Large intestine (tissue), 3 donors: ENCODE measurements around the gene ST6GALNAC3. TPM values are rescaled to one million over a fixed set of nuclear protein-coding genes. Genes with fewer than 3 reads are reported as not detected.
"Not testable (repeated sequence)": the region's sequence is repeated elsewhere in the genome, so short reads cannot be mapped to it uniquely, and the experiment has no call there.

Experiments
- DNase-seq, 2 donors: peaks; one replicate each; pipeline versions ENCODE4 v3.0.0 to v3.0.0-alpha.2; 2013
- H3K27ac ChIP-seq: one replicate; pipeline ENCODE4 v1.5.1; 2013; ENCODE audit warnings: low read length
- H3K27me3 ChIP-seq: 2 replicates; pipeline ENCODE4 v1.6.1; 2013; ENCODE audit warnings: low read length; ENCODE audit not compliant: control insufficient read depth, insufficient read depth
- H3K36me3 ChIP-seq: 2 replicates; pipeline ENCODE4 v1.6.1; 2013; ENCODE audit warnings: low read length; ENCODE audit not compliant: control insufficient read depth, insufficient read depth
- H3K4me1 ChIP-seq: one replicate; pipeline ENCODE4 v1.6.1; 2013; ENCODE audit warnings: low read length; ENCODE audit not compliant: control insufficient read depth, insufficient read depth
- H3K4me3 ChIP-seq: one replicate; pipeline ENCODE4 v1.5.1; 2013; ENCODE audit warnings: low read length
- H3K9me3 ChIP-seq: one replicate; pipeline ENCODE4 v1.6.1; 2013; ENCODE audit warnings: mild to moderate bottlenecking, low read depth, low read length, moderate library complexity; ENCODE audit not compliant: control insufficient read depth
- WGBS: methylation state at CpG from one replicate; pipeline ENCODE4 v1.1.5; 2013; ENCODE audit warnings: low lambda C conversion rate; ENCODE audit not compliant: insufficient coverage; 5-methylcytosine and 5-hydroxymethylcytosine counted together
- polyA plus RNA-seq: library from polyadenylated mRNA; unstranded; fragments of 120-200 nt; gene quantifications from one replicate; pipeline ENCODE4 v1.2.1, GENCODE V29; 2013

ST6GALNAC3 gene
- polyA plus RNA-seq, 1 donor: 18.0 TPM

DNA sequence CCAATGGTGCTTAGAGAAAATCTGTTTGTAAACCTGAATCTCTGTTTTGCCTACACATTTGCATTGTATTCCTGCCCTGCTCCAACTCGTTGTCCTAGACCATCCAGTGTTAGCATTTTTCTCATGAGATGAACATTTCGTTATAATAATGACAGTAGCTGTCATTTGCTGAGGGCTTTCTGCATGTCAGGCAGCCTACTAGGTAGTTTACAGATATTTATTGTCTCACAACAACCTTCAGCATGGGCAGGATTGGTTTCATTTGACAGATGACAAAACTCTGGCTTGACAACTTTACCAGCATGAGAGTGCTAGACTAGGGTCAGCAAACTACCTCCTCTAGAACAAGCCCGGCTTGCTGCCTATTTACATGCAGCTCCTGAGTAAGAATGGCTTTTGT lies 10.1 kb downstream of the ST6GALNAC3 start:
- H3K4me3 ChIP-seq: no peak overlapping the region
- no peaks in the 10 kb centered on the region for H3K27me3 ChIP-seq
- no peak overlapping the region for H3K27ac ChIP-seq
- no peaks in the 10 kb centered on the region for H3K36me3 ChIP-seq
- no peak for DNase-seq
- peaks cover 3% of the 10 kb centered on the region for H3K4me1 ChIP-seq
- no peaks in the 10 kb centered on the region for H3K9me3 ChIP-seq
- WGBS: 100% methylated on average over 1 of the region's 3 CpGs

DNA sequence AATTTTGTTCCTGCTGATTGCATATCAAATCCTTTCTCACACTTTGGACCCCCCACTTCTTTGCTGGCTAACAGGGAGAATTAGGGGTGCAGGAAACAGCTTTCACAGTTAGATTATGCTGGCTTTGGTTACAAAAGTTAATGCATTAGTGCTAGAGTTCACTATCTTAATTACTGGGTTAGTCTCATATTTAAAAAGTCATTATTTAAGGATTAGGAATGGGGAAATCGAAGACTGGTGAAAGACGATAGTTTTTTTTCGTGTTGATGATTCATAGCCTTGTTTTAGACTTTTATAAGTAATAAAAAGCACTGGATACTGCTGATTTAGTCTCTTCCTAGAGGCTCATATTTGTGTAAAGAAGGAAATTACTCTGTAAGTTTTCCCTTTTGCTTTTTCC lies 11.6 kb downstream of the ST6GALNAC3 start:
- DNase-seq: no peak
- no CpG with 5 or more reads among the region's 3 CpGs for WGBS
- Histone ChIP-seq H3K9me3 (no peaks in the 10 kb centered on the region), H3K27me3 (no peaks in the 10 kb centered on the region), H3K36me3 (no peaks in the 10 kb centered on the region), H3K27ac (no peak overlapping the region), H3K4me3 (no peak overlapping the region), H3K4me1 (peaks cover 10% of the 10 kb centered on the region)

DNA sequence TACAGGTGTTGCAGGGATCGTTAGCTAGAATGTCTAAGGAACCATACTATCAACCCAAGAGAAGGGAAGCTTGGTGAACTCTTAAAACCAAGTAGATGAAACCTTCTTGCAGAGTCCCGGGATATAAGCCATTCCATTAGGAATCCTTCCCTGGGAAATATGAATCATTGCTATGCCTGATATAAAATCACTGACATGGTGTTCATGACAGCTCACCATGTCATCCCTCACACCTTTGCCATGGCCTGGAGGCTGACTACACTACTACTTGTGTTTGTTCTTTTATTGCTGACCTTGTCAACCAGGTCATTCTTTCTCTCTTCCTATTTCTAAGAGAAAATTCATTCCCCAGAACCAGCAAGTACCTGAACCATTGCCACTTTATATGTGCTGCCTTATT lies 12.1 kb downstream of the ST6GALNAC3 start:
- no peak for DNase-seq
- WGBS: no CpG with 5 or more reads among the region's 2 CpGs

DNA sequence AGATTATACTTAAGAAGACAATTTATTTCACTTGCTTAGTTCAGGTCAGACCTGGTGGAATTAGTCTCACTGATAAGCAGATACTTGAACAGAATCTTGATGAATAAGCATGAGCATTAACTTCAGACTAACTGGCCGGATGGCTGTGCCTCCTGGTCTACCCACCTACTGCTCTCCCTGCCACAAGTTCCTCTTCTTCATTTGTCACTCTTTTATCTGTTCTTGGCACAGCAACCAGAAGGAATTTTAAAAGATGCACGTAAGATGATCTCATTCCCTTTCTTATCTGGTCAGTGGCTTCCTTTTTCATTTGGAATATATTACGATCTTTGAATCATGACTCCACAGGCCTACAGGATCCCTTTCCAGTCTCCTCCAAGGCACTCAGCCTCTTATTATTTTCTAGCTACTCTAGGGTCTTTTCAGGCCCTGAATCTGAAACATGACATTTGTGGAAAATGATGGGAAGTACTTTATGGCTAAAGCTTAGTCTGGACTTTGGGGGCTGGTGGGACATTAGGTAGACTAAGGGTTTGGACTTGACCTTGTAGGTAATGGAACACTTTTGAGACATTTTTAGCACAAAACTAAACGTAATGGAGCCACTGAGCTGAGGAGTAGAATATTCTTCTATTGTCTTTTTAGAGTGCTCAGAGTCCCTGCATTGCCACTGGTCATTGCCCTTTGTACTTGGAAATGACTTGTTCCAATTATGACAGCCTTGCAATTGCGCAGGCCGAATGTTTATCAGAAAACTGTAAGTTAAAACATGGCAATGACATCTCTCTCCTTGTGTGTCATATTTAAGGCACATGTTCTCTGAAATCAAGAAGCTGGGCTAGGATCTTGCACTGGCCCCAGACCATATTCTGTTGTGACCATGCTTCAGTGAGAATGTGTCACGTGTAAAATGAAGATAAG lies 16.0 kb downstream of the ST6GALNAC3 start:
- peak overlapping the region; percentile 75 for H3K27ac ChIP-seq
- H3K4me1 ChIP-seq: peaks cover 10% of the 10 kb centered on the region
- no peaks in the 10 kb centered on the region for H3K36me3 ChIP-seq
- H3K4me3 ChIP-seq: no peak overlapping the region
- H3K27me3 ChIP-seq: no peaks in the 10 kb centered on the region
- no peaks in the 10 kb centered on the region for H3K9me3 ChIP-seq
- WGBS: 44% methylated on average over 3 of the region's 7 CpGs
- peak; percentile 61 to 86 for DNase-seq

More for the DNA sequence above, 12.1 kb downstream of the ST6GALNAC3 start:
- Histone ChIP-seq H3K4me1 (peaks cover 10% of the 10 kb centered on the region), H3K9me3 (no peaks in the 10 kb centered on the region), H3K27me3 (no peaks in the 10 kb centered on the region), H3K4me3 (no peak overlapping the region), H3K36me3 (no peaks in the 10 kb centered on the region), H3K27ac (no peak overlapping the region)

DNA sequence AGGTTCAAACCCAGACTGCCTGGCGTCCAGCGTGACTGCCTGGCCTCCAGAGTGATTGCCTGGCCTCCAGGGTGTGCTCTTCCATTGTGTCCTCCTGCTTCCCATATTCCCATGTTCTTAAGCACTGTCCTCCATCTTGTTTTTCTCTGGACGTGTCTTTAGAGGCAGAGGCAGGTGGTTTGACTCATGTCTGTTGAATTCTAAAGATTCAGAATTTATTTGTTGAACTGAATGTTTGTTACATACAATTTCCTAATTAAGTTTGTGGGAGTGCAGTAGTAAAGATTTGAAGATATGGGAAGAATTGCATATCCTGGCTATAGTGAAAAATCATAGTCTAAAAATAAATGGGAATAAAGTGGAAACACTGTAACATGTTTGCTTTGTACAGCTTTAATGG lies 18.3 kb downstream of the ST6GALNAC3 start:
- H3K4me3 ChIP-seq: no peak overlapping the region
- H3K36me3 ChIP-seq: no peaks in the 10 kb centered on the region
- WGBS: no CpG with 5 or more reads among the region's 3 CpGs
- H3K4me1 ChIP-seq: peaks cover 6% of the 10 kb centered on the region
- H3K27ac ChIP-seq: no peak overlapping the region
- no peak for DNase-seq
- no peaks in the 10 kb centered on the region for H3K27me3 ChIP-seq
- H3K9me3 ChIP-seq: no peaks in the 10 kb centered on the region

DNA sequence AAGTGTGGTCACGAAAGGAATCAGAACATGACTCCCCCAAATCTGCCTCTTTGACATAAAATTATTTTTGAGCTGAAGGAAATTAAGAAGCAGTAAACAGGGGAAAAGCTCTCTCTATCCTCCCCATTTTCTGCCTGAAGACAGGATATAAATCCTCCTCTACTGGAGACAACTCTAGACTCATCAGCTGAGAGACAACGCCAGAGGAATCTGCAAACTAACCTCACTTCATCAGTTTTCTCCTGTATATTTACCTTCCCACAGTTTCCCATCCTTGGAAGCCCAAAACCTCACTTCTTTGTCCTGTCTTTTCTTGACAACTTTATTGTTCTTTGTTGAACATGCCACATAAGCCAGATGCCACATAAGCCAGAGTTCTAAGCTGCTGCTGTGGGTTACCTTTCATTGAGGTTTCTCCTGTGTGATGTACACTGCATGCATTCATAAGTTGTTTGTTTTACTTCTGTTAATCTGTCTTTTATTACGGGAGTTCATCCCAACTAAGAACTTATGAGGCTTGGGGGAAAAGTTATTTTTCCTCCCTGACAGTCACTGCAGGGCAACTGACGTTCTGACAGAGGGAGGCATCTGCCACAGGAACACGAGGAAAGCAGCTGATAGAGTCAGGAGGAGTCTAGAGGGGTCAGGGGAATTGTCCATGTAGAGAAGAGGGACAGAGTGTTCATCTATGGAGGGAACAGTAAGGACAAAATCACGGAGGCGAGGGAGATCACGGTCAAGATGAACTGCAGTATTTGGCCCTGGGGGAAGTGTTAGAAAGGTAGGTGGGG lies 19.2 kb downstream of the ST6GALNAC3 start:
- Histone ChIP-seq H3K4me1 (peaks cover 6% of the 10 kb centered on the region), H3K36me3 (no peaks in the 10 kb centered on the region), H3K27ac (no peak overlapping the region), H3K4me3 (no peak overlapping the region), H3K27me3 (no peaks in the 10 kb centered on the region), H3K9me3 (no peaks in the 10 kb centered on the region)
- 100% methylated on average over 4 of the region's 8 CpGs for WGBS
- no peak for DNase-seq

DNA sequence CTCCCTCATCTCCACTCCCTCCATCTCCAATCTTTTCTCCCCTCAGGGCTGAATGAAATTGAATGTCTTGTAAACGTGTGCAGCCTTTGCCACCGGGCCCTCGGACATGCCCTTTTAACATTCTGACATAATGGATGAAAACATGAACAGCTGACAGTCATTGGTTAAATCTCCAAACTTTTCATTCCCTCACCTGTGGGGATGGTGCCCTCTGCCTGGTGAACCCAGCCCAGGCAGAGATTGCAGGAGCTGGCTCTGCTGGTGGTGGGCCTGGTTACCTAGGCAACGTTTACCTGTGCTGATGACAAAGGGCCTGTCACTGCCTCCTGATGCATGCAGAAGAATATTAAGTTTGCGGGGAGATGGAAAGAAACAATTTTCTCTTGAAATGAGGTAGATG lies 21.3 kb downstream of the ST6GALNAC3 start:
- WGBS: no CpG with 5 or more reads among the region's 5 CpGs
- no peak for DNase-seq
- H3K36me3 ChIP-seq: no peaks in the 10 kb centered on the region
- H3K4me3 ChIP-seq: no peak overlapping the region
- H3K9me3 ChIP-seq: no peaks in the 10 kb centered on the region
- H3K27ac ChIP-seq: no peak overlapping the region
- no peaks in the 10 kb centered on the region for H3K4me1 ChIP-seq
- H3K27me3 ChIP-seq: no peaks in the 10 kb centered on the region

DNA sequence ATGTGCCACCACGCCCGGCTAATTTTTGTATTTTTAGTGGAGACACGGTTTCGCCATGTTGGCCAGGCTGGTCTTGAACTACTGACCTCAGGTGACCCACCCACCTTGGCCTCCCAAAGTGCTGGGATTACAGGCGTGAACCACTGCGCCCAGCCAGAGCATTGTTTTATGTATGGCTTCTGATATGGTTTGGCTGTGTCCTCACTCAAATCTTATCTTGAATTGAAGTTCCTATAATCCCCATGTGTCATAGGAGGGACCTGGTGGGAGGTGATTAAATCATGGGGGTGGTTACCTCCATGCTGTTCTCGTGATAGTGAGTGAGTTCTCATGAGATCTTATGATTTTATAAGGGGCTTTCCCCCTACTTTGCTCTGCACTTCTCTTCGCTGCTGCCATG lies 22.5 kb downstream of the ST6GALNAC3 start:
- DNase-seq, H3K4me1 ChIP-seq, H3K27me3 ChIP-seq, H3K36me3 ChIP-seq, H3K4me3 ChIP-seq, H3K9me3 ChIP-seq, H3K27ac ChIP-seq: not testable (repeated sequence)
- no CpG with 5 or more reads among the region's 8 CpGs for WGBS

DNA sequence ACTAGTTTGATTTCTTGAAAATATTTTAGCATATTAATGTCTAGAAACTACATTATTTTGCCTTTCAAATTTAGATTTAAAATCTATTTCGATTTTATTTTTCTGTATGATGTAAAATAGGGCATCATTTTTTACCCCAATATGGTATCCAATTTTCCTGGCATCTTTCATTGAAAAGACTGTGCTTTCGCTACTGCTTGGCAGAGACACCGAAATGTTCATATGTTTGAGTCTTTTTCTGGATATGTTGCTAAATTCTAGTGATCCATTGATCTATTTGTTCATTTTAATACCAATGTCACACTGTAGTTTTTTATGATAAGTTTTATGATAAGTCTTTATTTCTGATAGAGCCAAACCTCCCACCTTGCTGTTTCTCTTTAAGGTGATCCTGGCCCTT lies 24.3 kb downstream of the ST6GALNAC3 start:
- Histone ChIP-seq H3K9me3 (no peaks in the 10 kb centered on the region), H3K27me3 (no peaks in the 10 kb centered on the region), H3K36me3 (no peaks in the 10 kb centered on the region), H3K4me1 (no peaks in the 10 kb centered on the region), H3K4me3 (no peak overlapping the region), H3K27ac (no peak overlapping the region)
- 100% methylated on average over 2 of the region's 3 CpGs for whole genome bisulfite sequencing
- DNase-seq: no peak

DNA sequence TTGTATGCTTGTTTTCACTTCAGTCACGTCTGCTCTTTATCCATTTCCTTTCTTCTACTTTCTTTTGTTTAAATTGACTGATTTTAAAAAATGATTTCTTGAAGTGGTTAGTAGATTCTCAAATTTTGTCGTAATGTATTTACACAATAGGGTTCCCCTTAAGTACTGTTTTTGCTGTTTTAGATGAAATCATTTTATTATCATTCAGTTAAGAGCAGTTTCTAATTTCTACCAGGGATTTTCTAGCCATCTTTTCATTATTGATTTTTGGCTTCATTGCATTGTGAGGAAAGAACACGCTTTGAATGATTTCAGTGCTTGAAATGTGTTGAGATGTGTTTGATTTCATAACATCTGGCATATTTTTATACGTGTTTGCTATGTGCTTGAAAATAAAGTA lies 27.0 kb downstream of the ST6GALNAC3 start:
- H3K36me3 ChIP-seq: no peaks in the 10 kb centered on the region
- H3K27me3 ChIP-seq: no peaks in the 10 kb centered on the region
- H3K4me1 ChIP-seq: no peaks in the 10 kb centered on the region
- DNase-seq: no peak
- H3K9me3 ChIP-seq: no peaks in the 10 kb centered on the region
- no peak overlapping the region for H3K4me3 ChIP-seq
- WGBS: 87% methylated on average over 2 of the region's 4 CpGs
- H3K27ac ChIP-seq: no peak overlapping the region
